Left lung (tissue), 10 donors: ENCODE results near the gene ZNF732. TPM values are rescaled to one million over a fixed set of nuclear protein-coding genes. Genes with fewer than 3 reads are reported as not detected.
"Not testable (repeated sequence)": the region's sequence is repeated elsewhere in the genome, so short reads cannot be mapped to it uniquely, and the experiment has no call there.

ENCODE experiments used
- ATAC-seq: fragments of 200-7000 bp; cut with Tn5 transposase; one replicate; pipeline ENCODE4 v1.9.1; 2020; ENCODE audit warnings: moderate library complexity
- DNase-seq, 4 donors: peaks; one replicate each; pipeline ENCODE4 v3.0.0-alpha.2; 2013 to 2020
- H3K27ac ChIP-seq, 2 donors: fragments of 200-600 bp; sonication (generic) in 1 of 2; one replicate each; pipeline versions ENCODE4 v1.5.0 to v1.8.0; 2020 to 2021
- H3K27me3 ChIP-seq, 2 donors: fragments of 200-600 bp; sonication (generic) in 1 of 2; one replicate each; pipeline versions ENCODE4 v1.5.0 to v1.8.0; 2020 to 2021
- H3K36me3 ChIP-seq, 2 donors: fragments of 200-600 bp; sonication (generic) in 1 of 2; one replicate each; pipeline versions ENCODE4 v1.5.0 to v1.8.0; 2020 to 2021
- H3K4me1 ChIP-seq, 2 donors: fragments of 200-600 bp; one replicate each; pipeline ENCODE4 v1.8.0; 2021
- H3K4me3 ChIP-seq, 2 donors: fragments of 200-600 bp; sonication (generic) in 1 of 2; one replicate each; pipeline versions ENCODE4 v1.5.0 to v1.8.0; 2020 to 2021; ENCODE audit warnings: mild to moderate bottlenecking in 1 of 2
- H3K9me3 ChIP-seq, 2 donors: fragments of 200-600 bp; sonication (generic) in 1 of 2; one replicate each; pipeline versions ENCODE4 v1.5.0 to v1.8.0; 2020 to 2021
- CTCF ChIP-seq, 2 donors: fragments of 200-600 bp; sonication (generic) in 1 of 2; IDR thresholded peaks; one replicate each; pipeline versions ENCODE4 v1.5.0 to v1.8.0; 2021; ENCODE audit warnings: antibody characterized with exemption in 2 of 2
- intact Hi-C, 2 donors: fragments of 100-400 bp; cut with DNase I; formaldehyde crosslinking; loops; one replicate each; pipeline versions ENCODE4 v1.11.2 to v1.14.2; 2022
- polyA plus RNA-seq, 6 donors: library from polyadenylated mRNA; unstranded; fragments of 120-200 nt; gene quantifications; one replicate each; pipeline ENCODE4 v1.2.1, GENCODE V29; 2013; ENCODE audit not compliant: insufficient read length in 6 of 6
- total RNA-seq, 2 donors: library from RNA; stranded (reverse); fragmentation: NEBNext Ultra II Directional; extraction: Animal tissue kit (Norgen Biotek cat#: 25700); gene quantifications; one replicate each; pipeline ENCODE4 v1.2.1, GENCODE V29; 2021
- donor health status: DM: no; HTN: yes; CAD: no.
- donor health status: DM: no; HTN: no; CAD: no.

The ZNF732 gene
- total and polyA plus RNA-seq, 8 donors: 0.21 to 2.9 (median 2.5) TPM

- H3K27ac ChIP-seq: no peak overlapping the region
These were observed 51.1 kb downstream of the ZNF732 start for GRCh38 chr4:253936-254756.

DNA sequence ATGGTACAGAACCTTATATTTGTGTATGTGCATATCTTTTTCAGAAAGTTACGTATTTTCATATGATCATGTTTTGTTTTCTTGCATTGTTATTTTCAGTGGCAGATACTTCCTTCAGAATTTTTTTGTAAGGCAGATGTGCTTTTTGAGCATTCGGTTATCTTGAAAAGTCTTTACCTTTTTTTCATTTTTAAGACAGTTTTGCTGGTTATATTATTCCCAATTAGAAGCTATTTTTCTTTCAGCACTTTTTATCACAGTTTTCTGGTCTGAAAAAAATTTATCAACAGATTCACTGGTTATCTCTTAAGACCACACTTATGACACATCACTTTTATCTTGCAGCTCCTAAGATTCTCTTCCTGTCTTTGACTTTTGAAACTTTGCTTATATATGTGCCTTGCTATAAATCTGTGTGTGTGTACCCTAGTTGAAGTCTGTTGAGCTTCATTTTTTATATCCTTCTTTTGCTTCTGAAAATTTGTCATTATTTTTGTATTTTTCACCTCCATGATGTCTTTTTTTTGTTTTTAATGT is 53.1 kb downstream of the ZNF732 start:
- Histone ChIP-seq H3K4me1 (no peaks in the 10 kb centered on the region), H3K4me3 (no peak overlapping the region), H3K27me3 (no peaks in the 10 kb centered on the region), H3K27ac (no peak overlapping the region), H3K36me3 (peaks cover 0 to 13% of the 10 kb centered on the region in 2 donors), H3K9me3 (peaks cover 8 to 100% of the 10 kb centered on the region in 2 donors)
- intact Hi-C loops: no loop called here
- DNase-seq (no peak), ATAC-seq (no peak)
- TF ChIP-seq CTCF (IDR thresholded peaks at IDR 0.05): no peak

More at GRCh38 chr4:253936-254756, 51.1 kb downstream of the ZNF732 start:
- Histone ChIP-seq H3K27me3 (no peaks in the 10 kb centered on the region), H3K4me1 (no peaks in the 10 kb centered on the region), H3K9me3 (peaks cover 8 to 100% of the 10 kb centered on the region in 2 donors), H3K4me3 (no peak overlapping the region), H3K36me3 (peaks cover 0 to 13% of the 10 kb centered on the region in 2 donors)
- ATAC-seq (no peak), DNase-seq (no peak)
- TF ChIP-seq CTCF (IDR thresholded peaks at IDR 0.05): no peak
- intact Hi-C loops: no loop called here

- peaks cover 0 to 9% of the 10 kb centered on the region in 2 donors for H3K4me1 ChIP-seq
- no peak overlapping the region for H3K27ac ChIP-seq
- intact Hi-C loops: no loop called here
- DNase-seq: peak in 2 of 4 donors; percentile 2 to 3
- peaks cover 0 to 31% of the 10 kb centered on the region in 2 donors for H3K9me3 ChIP-seq
- no peak for ATAC-seq
- H3K27me3 ChIP-seq: no peaks in the 10 kb centered on the region
- no peak overlapping the region for H3K4me3 ChIP-seq
- H3K36me3 ChIP-seq: no peaks in the 10 kb centered on the region
- peak; percentile 55 to 70 for TF ChIP-seq CTCF (IDR thresholded peaks at IDR 0.05)
These were observed 60.8 kb downstream of the ZNF732 start for GRCh38 chr4:244471-244870.

GRCh38 chr4:243426-243825 is 61.8 kb downstream of the ZNF732 start:
- Histone ChIP-seq H3K27me3 (no peaks in the 10 kb centered on the region), H3K36me3 (no peaks in the 10 kb centered on the region), H3K27ac (no peak overlapping the region), H3K9me3 (peaks cover 0 to 23% of the 10 kb centered on the region in 2 donors), H3K4me1 (peaks cover 0 to 9% of the 10 kb centered on the region in 2 donors), H3K4me3 (no peak overlapping the region)
- intact Hi-C loops: no loop called here
- no peak for DNase-seq
- ATAC-seq: no peak
- no peak for TF ChIP-seq CTCF (IDR thresholded peaks at IDR 0.05)

DNA sequence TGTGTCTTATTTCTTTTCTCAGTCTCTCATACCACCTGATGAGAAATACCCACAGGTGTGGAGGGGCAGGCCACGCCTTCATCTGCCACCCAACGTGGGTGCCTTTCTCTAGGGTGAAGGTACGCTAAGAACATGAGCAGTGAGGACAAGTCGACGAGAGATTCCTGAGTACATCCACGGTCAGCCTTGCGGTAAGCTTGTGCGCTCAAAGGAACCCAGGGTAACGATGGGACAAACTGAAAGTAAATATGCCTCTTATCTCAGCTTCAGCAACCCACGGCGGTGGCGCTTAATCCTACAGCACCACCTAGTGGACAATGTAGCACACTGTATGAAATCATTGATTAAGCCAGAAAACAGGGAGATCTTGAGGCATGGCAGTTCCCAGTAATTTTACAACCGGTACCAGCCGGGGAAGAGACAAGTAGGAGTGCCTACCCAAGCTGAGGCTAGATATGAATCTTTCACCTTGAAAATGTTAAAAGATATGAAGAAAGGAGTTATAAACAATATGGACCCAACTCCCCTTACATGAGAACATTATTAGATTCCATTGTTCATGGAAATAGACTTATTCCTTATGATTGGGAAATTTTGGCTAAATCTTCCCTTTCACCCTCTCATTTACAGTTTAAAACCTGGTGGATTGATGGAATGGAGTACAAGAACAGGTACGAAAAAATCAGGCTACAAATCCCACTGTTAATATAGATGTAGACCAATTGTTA is 63.0 kb downstream of the ZNF732 start:
- Histone ChIP-seq H3K4me3 (peak overlapping the region; percentile 31 to 40), H3K27me3 (no peaks in the 10 kb centered on the region), H3K4me1 (peaks cover 0 to 9% of the 10 kb centered on the region in 2 donors), H3K9me3 (peaks cover 0 to 12% of the 10 kb centered on the region in 2 donors), H3K36me3 (no peaks in the 10 kb centered on the region), H3K27ac (peak overlapping the region in 1 of 2 donors; percentile 1)
- intact Hi-C loops: no loop called here
- peak; percentile 77 to 91 for TF ChIP-seq CTCF (IDR thresholded peaks at IDR 0.05)
- DNase-seq (peak; percentile 10 to 82 (median 57)), ATAC-seq (peak; percentile 100)

GRCh38 chr4:241411-241810 is 63.9 kb downstream of the ZNF732 start:
- ATAC-seq, H3K36me3 ChIP-seq, intact Hi-C loops, H3K27me3 ChIP-seq, H3K9me3 ChIP-seq, H3K4me1 ChIP-seq, DNase-seq, H3K4me3 ChIP-seq: not testable (repeated sequence)
- H3K27ac ChIP-seq: peak overlapping the region in 1 of 2 donors; percentile 7
